K562 (cell line): ENCODE measurements around the gene B9D2. TPM values are rescaled to one million over a fixed set of nuclear protein-coding genes. Genes with fewer than 3 reads are reported as not detected.

Source experiments
- CREB1 ChIP-seq, 2 experiments: sonication (generic) in 1 of 2; formaldehyde crosslinking in 1 of 2; IDR thresholded peaks; 2 replicates each; pipeline versions ENCODE4 v1.6.1 to v1.8.0; 2012 to 2022; ENCODE audit warnings: inconsistent platforms in 1 of 2, mild to moderate bottlenecking in 1 of 2, missing genetic modification reagents in 1 of 2, moderate library complexity in 1 of 2
- DNMT1 ChIP-seq: fragments of 450-650 bp; IDR thresholded peaks from 2 replicates; pipeline ENCODE4 v1.6.1; 2016; ENCODE audit warnings: antibody characterized with exemption, mild to moderate bottlenecking
- ELF1 ChIP-seq: fragments of 200-800 bp; sonication (Bioruptor generic); IDR thresholded peaks from 2 replicates; pipeline ENCODE4 v1.6.1; 2016; ENCODE audit warnings: missing genetic modification characterization, missing compliant biosample characterization
- GTF3C2 ChIP-seq: IDR thresholded peaks from 3 replicates; pipeline ENCODE4 v1.6.1; 2011; ENCODE audit warnings: borderline replicate concordance, mild to moderate bottlenecking, moderate library complexity; ENCODE audit not compliant: insufficient read length; ENCODE audit errors: extremely low read depth
- HDAC1 ChIP-seq, 2 experiments: fragments of 450-650 bp; IDR thresholded peaks; 2 replicates each; pipeline ENCODE4 v1.6.1; 2016 to 2017; ENCODE audit warnings: inconsistent platforms in 1 of 2, mild to moderate bottlenecking in 1 of 2, moderate library complexity in 1 of 2
- MAX ChIP-seq: sonication (generic); formaldehyde crosslinking; IDR thresholded peaks from 2 replicates; pipeline ENCODE4 v1.9.0; 2022; ENCODE audit warnings: mild to moderate bottlenecking, missing genetic modification reagents
- MCM5 ChIP-seq: fragments of 450-650 bp; IDR thresholded peaks from 2 replicates; pipeline ENCODE4 v1.6.1; 2016; ENCODE audit warnings: low read depth
- MXI1 ChIP-seq: IDR thresholded peaks from 2 replicates; pipeline ENCODE4 v1.6.1; 2011; ENCODE audit warnings: low read depth, mild to moderate bottlenecking, improper control_type of control experiment, low read length
- NR2C1 ChIP-seq, 2 experiments: fragments of 450-650 bp; IDR thresholded peaks; 2 replicates each; pipeline ENCODE4 v1.6.1; 2017; ENCODE audit warnings: mild to moderate bottlenecking in 2 of 2, antibody characterized with exemption in 1 of 2, inconsistent platforms in 1 of 2, missing compliant biosample characterization in 1 of 2, missing genetic modification characterization in 1 of 2
- NRF1 ChIP-seq, 2 experiments: fragments of 450-650 bp; IDR thresholded peaks in 1 of 2; conservative IDR thresholded peaks in 1 of 2; 2 replicates each; pipeline ENCODE4 v1.6.1; 2014; ENCODE audit warnings: mild to moderate bottlenecking in 2 of 2
- POLR2B ChIP-seq: fragments of 450-650 bp; IDR thresholded peaks from 2 replicates; pipeline ENCODE4 v1.6.1; 2018; ENCODE audit warnings: low read depth; ENCODE audit not compliant: partially characterized antibody
- PTRF ChIP-seq: fragments of 450-650 bp; IDR thresholded peaks from 2 replicates; pipeline ENCODE4 v1.6.1; 2016; ENCODE audit warnings: mild to moderate bottlenecking, missing genetic modification characterization, missing compliant biosample characterization
- TCF3 ChIP-seq: sonication (generic); formaldehyde crosslinking; IDR thresholded peaks from 2 replicates; pipeline ENCODE4 v1.4.0; 2020; ENCODE audit warnings: mild to moderate bottlenecking, missing genetic modification reagents
- TCF7L2 ChIP-seq: fragments of 150-350 bp; IDR thresholded peaks from 2 replicates; pipeline ENCODE4 v1.6.1; 2016; ENCODE audit warnings: low read depth, mild to moderate bottlenecking, low read length, moderate library complexity
- ZBTB8A ChIP-seq: fragments of 450-650 bp; IDR thresholded peaks from 2 replicates; pipeline ENCODE4 v1.6.1; 2018; ENCODE audit warnings: mild to moderate bottlenecking, moderate library complexity; ENCODE audit not compliant: partially characterized antibody
- ZNF263 ChIP-seq: sonication (generic); formaldehyde crosslinking; IDR thresholded peaks from 2 replicates; pipeline ENCODE4 v1.8.0; 2022; ENCODE audit warnings: mild to moderate bottlenecking, missing genetic modification reagents, borderline replicate concordance
- ZNF512 ChIP-seq: IDR thresholded peaks from 2 replicates; pipeline ENCODE4 v1.6.1; 2016; ENCODE audit warnings: missing genetic modification characterization, missing compliant biosample characterization
- ZNF551 ChIP-seq: fragments of 250-450 bp; sonication (Bioruptor Pico); IDR thresholded peaks from 2 replicates; pipeline ENCODE4 v1.5.0; 2021; ENCODE audit warnings: mild to moderate bottlenecking, moderate library complexity
- ZNF766 ChIP-seq: fragments of 200-800 bp; sonication (Bioruptor generic); conservative IDR thresholded peaks from 2 replicates; pipeline ENCODE4 v1.6.1; 2016; ENCODE audit warnings: missing genetic modification characterization, missing compliant biosample characterization
- ZNF780A ChIP-seq: fragments of 250-450 bp; sonication (Bioruptor Pico); IDR thresholded peaks from 2 replicates; pipeline ENCODE4 v1.5.0; 2021; ENCODE audit warnings: mild to moderate bottlenecking
- polyA plus RNA-seq, 8 experiments: library from polyadenylated mRNA; depleted of rRNA in 4 of 8; stranded (reverse) in 5 of 8; unstranded in 3 of 8; fragments of >200 nt; fragmentation: Nextera tagmentation in 2 of 8; fragmentation: Illumina TruSeq in 1 of 8; extraction: Ambion mirVana in 2 of 8; extraction: Trizol in 1 of 8; gene quantifications; 2 replicates each; pipeline versions ENCODE4 v1.2.1 to v1.2.3, GENCODE V29; 2011 to 2014; ENCODE audit warnings: inconsistent platforms in 1 of 8, missing spikeins in 1 of 8
- total RNA-seq, 7 experiments: library from RNA; depleted of rRNA in 6 of 7; stranded (reverse); fragments of >200 nt in 6 of 7; fragmentation: Illumina TruSeq in 2 of 7; extraction: Trizol in 2 of 7; gene quantifications; 2 replicates each; pipeline versions ENCODE4 v1.2.1 to v1.2.3, GENCODE V29; 2011 to 2021; ENCODE audit warnings: low replicate concordance in 1 of 7
- TF ChIP-seq, protein P1 (sequence below): fragments of 450-650 bp; formaldehyde crosslinking; IDR thresholded peaks from 2 replicates; pipeline ENCODE4 v1.4.0; 2022; ENCODE audit warnings: mild to moderate bottlenecking, moderate library complexity

Gene B9D2
- total and polyA plus RNA-seq, 9 of the 15 experiments (the other 6 are each of a cell fraction or from before 2014, with no cell fraction given): 0.83 to 6.9 (median 2.8) TPM

DNA sequence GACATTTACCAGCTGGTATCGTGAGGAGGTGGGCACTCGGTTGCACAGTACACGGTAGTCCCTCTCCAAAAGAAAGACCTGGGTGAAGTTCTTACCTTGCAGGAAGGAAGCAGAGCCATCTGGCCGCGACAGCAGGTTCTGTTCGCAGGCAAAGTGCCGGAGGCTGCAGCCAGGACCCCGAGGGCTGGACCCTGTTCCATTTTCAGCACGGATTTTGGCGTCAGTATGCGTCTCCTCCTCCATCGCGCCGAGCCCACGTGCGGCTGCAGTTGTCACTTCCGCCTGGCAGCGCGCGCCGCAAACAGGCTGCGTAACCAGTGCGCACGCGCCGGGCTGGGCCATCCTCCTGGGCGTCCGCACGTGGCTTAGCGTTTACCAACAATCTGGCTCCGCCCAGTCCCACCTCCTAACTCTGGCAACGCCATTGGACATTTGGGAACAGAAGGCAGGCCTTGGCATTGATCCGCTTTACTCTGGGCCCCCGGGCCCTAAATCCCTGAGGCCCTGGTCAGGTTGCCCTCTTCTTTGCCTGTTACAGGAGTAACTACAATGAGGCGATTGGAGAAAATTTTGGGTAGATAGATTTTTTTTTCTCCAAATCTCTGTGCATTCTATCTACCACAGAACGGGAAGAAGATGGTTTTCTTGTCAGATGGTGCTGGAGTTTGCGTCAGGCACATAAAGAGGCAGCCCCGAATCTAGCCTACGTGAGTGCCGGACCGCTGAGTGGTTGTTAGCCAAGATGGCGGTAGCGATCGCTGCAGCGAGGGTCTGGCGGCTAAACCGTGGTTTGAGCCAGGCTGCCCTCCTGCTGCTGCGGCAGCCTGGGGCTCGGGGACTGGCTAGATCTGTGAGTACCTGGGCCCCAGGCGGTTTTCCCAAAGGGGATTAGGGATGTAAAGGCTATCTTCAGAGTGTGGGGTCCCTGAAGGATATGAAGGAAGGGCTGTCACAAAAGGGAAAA lies 33.4 kb upstream of the B9D2 start, which contains the start of the genes BCKDHA and EXOSC5 (continued):
- TF ChIP-seq NR2C1 (IDR thresholded peaks at IDR 0.05): no peak; the same call in 1 of the 2 replicates
- TF ChIP-seq NR2C1 (tag; IDR thresholded peaks at IDR 0.05): 0 out of 2 replicates have a peak, but pooled peaks have one; percentile 23
- TF ChIP-seq ZNF766 (CRISPR knock-in tag): no peak
- no peak for TF ChIP-seq ZNF512 (tag)
- peak; percentile 100 for TF ChIP-seq MAX (CRISPR knock-in tag)
- peak; percentile 77 for TF ChIP-seq POLR2B
- TF ChIP-seq TCF7L2: no peak
- TF ChIP-seq PTRF: no peak
- peak; percentile 21 to 100; a peak in 3 of 4 replicates for TF ChIP-seq HDAC1 (IDR thresholded peaks at IDR 0.05)
- TF ChIP-seq TCF3 (CRISPR knock-in tag): no peak; the same call in 1 of the 2 replicates
- TF ChIP-seq MCM5: no peak
- no peak for TF ChIP-seq GTF3C2
- peak; percentile 99 to 100 for TF ChIP-seq NRF1 (conservative IDR thresholded peaks at IDR 0.05 in 1 of 2, IDR thresholded peaks at IDR 0.05 in 1 of 2)
- peak; percentile 99 for TF ChIP-seq MXI1
- TF ChIP-seq ZBTB8A: no peak
- no peak; the same call in 1 of the 2 replicates for TF ChIP-seq CREB1 (IDR thresholded peaks at IDR 0.05)
- peak; percentile 13; the same call in 1 of the 2 replicates for TF ChIP-seq CREB1 (CRISPR knock-in tag; IDR thresholded peaks at IDR 0.05)
- no peak for TF ChIP-seq ZNF551 (CRISPR knock-in tag)
- TF ChIP-seq ZNF263 (CRISPR knock-in tag): no peak; the same call in 1 of the 2 replicates
- no peak for TF ChIP-seq DNMT1
- no peak for TF ChIP-seq ZNF780A (CRISPR knock-in tag)
- TF ChIP-seq ELF1 (tag): peak; percentile 79
- TF ChIP-seq, protein P1, sequence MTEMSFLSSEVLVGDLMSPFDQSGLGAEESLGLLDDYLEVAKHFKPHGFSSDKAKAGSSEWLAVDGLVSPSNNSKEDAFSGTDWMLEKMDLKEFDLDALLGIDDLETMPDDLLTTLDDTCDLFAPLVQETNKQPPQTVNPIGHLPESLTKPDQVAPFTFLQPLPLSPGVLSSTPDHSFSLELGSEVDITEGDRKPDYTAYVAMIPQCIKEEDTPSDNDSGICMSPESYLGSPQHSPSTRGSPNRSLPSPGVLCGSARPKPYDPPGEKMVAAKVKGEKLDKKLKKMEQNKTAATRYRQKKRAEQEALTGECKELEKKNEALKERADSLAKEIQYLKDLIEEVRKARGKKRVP (CRISPR knock-in tag): peak; percentile 48; the same call in 1 of the 2 replicates
